GM18873 (cell line): Measurements from ENCODE around the gene PRKAR1B.
"Not testable (repeated sequence)": the region's sequence is repeated elsewhere in the genome, so short reads cannot be mapped to it uniquely, and the experiment has no call there.

ENCODE experiments used
- ATAC-seq: cut with Tn5 transposase; IDR thresholded peaks from one replicate; pipeline ENCODE4 v1.9.1; 2021; ENCODE audit warnings: mild to moderate bottlenecking, moderate library complexity, moderate number of reproducible peaks; ENCODE audit not compliant: unreplicated experiment, low FRiP score

The PRKAR1B gene

GRCh38 chr7:759569-759968, 32.5 kb upstream of the PRKAR1B start:
- ATAC-seq: no peak

- no peak for ATAC-seq
Observed at GRCh38 chr7:757741-758163, 30.7 kb upstream of the PRKAR1B start.

GRCh38 chr7:756928-757560, 30.0 kb upstream of the PRKAR1B start:
- ATAC-seq: no peak

GRCh38 chr7:756231-756927, 29.3 kb upstream of the PRKAR1B start:
- ATAC-seq: no peak

- ATAC-seq: no peak
Observed at GRCh38 chr7:755413-755805, 28.3 kb upstream of the PRKAR1B start.

GRCh38 chr7:754531-755412, 27.7 kb upstream of the PRKAR1B start:
- no peak for ATAC-seq

GRCh38 chr7:753190-753589, 26.1 kb upstream of the PRKAR1B start:
- ATAC-seq: no peak

- ATAC-seq: not testable (repeated sequence)
Observed at GRCh38 chr7:752256-752655, 25.2 kb upstream of the PRKAR1B start.

- no peak for ATAC-seq
Observed at GRCh38 chr7:751826-752225, 24.7 kb upstream of the PRKAR1B start.

- ATAC-seq: no peak
Observed at GRCh38 chr7:750111-750905, 23.2 kb upstream of the PRKAR1B start.

GRCh38 chr7:749140-749551, 22.1 kb upstream of the PRKAR1B start:
- ATAC-seq: no peak

GRCh38 chr7:748446-748845, 21.4 kb upstream of the PRKAR1B start:
- no peak for ATAC-seq

GRCh38 chr7:747186-747585, 20.1 kb upstream of the PRKAR1B start:
- ATAC-seq: no peak

- ATAC-seq: no peak
Observed at GRCh38 chr7:746155-747061, 19.3 kb upstream of the PRKAR1B start.

GRCh38 chr7:745431-746154, 18.5 kb upstream of the PRKAR1B start:
- no peak for ATAC-seq

- ATAC-seq: no peak
Observed at GRCh38 chr7:744854-745430, 17.9 kb upstream of the PRKAR1B start.

- ATAC-seq: not testable (repeated sequence)
Observed at GRCh38 chr7:744128-744520, 17.0 kb upstream of the PRKAR1B start.

- ATAC-seq: not testable (repeated sequence)
Observed at GRCh38 chr7:743341-744127, 16.5 kb upstream of the PRKAR1B start.
